ENCODE measurements around the gene MACROD2.
"Not testable (repeated sequence)": the region's sequence is repeated elsewhere in the genome, so short reads cannot be mapped to it uniquely, and the experiment has no call there.

The MACROD2 gene

DNA sequence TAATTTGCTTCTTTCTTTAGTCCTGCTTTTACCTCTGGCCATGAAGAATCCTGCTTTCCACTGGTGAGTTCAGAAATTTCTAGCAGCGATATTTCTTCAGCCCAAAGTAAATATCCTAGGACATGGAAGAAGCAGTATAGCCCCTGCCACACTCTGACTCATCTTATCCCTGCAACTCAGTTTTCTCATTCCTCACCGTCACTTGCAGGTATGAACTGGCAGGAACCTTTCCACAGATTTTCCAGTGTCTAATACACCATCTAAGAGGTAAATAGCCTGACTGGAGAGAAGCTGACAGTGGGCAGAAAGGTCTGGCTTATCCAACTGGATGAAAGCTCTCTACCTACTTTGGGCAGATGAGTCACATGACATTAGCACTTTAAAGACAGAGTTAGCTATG lies 1158.8 kb downstream of the MACROD2 start:
- DNase-seq (ENCODE audit: low read depth, low spot score) = no peak

DNA sequence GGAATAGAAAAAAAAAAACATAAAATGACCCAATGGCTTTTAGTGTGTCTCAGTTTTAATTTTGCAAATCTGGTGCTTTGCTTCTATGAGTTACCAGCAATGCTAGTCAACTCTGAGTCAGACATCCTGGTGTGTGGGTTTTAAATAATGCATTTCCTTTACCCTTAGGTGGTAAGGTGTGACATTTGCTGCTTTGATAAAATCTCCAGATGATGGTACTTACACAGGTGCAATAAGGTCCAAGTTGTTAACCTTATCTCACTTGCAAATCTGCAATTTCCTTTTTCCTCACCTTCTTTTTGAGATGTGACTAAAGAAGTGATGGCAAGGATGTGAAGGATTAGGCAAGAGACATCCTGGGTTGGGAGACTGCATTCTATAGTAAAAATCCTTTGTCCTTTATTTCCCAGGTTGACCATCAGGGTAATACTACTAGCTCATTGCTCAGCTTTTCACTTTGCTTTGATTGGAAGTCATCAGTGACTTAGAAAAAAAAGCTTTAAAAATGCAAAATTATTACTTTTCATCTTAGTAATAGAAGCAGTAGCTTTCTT lies 1160.6 kb downstream of the MACROD2 start:
- DNase-seq (ENCODE audit: low read depth, low spot score) = no peak

GRCh38 chr20:15158533-15158932 lies 1163.2 kb downstream of the MACROD2 start:
- DNase-seq (ENCODE audit: low read depth, low spot score) = no peak

- DNase-seq (ENCODE audit: low read depth, low spot score) = no peak
Measured at GRCh38 chr20:15162079-15162647, 1166.8 kb downstream of the MACROD2 start.

DNA sequence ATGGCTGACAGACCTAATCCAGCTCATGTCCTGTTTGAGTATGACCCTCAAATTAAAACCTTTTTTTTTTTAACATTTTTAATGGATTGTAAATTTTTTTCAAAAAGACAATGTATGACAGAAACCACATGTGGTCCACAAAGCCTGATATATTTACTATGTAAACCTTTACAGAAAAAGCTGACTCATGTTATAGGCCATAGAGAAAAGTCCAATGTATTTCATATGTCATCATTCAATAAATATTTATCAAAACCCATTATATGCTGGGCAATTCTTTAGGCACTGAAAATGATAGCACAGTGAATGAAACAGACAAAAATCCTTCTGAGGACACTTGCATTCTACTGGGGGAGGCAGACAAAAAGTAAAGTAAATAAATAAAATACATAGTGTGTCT lies 1168.3 kb downstream of the MACROD2 start:
- no peak for DNase-seq (ENCODE audit: low read depth, low spot score)

DNA sequence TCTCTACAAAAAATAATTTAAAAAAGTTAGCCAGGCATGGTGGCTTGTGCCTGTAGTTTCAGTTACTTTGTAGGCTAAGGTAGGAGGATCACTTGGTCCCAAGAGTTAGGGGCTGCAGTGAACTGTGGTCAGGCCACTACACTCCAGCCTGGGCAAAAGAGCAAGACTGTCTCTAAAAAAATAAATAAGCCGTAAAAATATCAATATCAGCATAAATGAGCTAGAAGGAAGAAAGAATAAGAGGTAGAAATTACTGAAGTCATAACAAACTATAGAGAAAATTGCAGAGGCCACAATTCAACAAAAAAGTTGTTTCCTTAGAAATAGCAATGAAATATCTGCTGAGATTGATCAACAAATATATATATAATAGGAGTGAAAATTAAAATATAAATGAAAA lies 1169.4 kb downstream of the MACROD2 start:
- DNase-seq (ENCODE audit: low read depth, low spot score) = no peak

GRCh38 chr20:15166744-15167143 lies 1171.4 kb downstream of the MACROD2 start:
- DNase-seq (ENCODE audit: low read depth, low spot score) = no peak

- DNase-seq (ENCODE audit: low read depth, low spot score) = no peak
Measured at GRCh38 chr20:15171016-15171415, 1175.7 kb downstream of the MACROD2 start.

DNA sequence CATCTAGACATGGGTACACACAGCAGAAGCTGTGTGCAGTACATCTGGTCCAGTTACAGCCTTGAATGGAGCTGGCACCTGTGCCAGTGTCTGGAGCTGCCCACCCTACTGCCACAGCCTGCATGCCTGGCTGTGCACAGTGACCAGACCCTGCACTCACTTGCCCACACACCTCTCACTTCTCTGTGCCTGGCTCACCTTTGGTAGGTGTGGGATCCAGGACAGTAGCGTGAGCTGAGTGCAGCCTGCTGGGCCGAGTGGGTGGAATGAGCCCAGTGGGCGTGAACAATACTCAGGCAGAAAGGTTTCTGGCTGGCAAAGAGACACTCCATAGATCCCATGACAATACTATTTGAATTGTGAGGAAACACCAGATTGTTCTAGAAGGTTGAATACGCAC lies 1181.6 kb downstream of the MACROD2 start:
- no peak for DNase-seq (ENCODE audit: low read depth, low spot score)

DNA sequence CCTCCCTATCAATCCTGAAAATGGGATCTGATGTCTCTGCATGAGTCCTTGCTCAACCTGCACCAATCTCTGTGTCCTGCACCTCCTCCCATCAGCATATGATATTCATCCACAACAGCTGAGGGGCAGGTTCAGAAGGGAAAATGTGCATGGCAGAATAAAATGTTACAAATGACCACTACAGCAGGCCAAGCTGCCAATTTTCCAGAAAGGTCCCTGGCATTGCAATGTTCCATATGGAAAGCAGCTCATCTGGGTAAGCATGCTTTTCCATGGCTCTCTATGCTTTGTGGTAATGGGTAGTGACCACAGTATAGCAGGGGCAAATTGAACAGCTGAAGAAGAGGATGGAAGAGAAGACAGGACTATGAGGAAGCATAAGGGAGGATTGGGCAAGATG lies 1183.3 kb downstream of the MACROD2 start:
- no peak for DNase-seq (ENCODE audit: low read depth, low spot score)

- no peak for DNase-seq (ENCODE audit: low read depth, low spot score)
Measured at GRCh38 chr20:15179381-15179780, 1184.1 kb downstream of the MACROD2 start.

DNA sequence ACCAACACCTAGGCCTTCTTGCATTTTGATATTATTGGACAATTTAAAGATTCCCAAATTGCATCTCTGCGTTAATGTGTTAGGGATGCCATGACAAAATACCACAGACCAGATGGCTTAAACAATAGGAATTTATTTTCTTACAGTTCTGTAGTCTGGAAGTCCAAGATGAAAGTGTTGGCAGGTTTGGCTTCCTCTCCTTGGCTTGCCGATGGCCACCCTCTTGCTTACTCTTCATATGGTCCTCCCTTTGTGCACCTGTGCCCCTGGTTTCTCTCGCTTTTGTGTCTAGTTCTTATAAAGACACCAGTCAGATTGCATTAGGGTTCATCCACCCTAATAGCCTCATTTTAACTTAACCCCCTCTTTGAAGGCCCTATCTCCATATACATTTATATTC lies 1184.5 kb downstream of the MACROD2 start:
- DNase-seq (ENCODE audit: low read depth, low spot score) = no peak

DNA sequence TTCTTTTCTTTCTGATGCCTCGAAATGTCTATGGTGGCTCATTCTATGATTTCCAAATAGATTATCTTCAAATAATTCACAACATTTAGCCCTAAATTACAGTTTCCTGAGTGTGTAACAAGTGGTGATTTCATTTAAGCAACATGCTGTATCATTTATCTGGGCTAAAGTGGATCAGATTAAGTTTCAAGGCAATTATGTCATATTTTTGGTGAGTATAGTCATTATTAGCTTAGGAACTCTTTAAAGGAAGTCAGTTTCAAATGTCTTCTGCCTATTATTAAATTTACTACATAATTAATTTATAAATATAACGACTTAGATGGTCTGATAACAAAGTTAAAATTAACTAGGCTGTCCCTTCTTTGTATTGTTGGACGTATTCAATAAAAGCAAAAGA lies 1190.0 kb downstream of the MACROD2 start:
- DNase-seq (ENCODE audit: low read depth, low spot score) = no peak

GRCh38 chr20:15185913-15186312 lies 1190.6 kb downstream of the MACROD2 start:
- DNase-seq (ENCODE audit: low read depth, low spot score) = no peak

GRCh38 chr20:15187612-15188011 lies 1192.3 kb downstream of the MACROD2 start:
- DNase-seq (ENCODE audit: low read depth, low spot score) = no peak

DNA sequence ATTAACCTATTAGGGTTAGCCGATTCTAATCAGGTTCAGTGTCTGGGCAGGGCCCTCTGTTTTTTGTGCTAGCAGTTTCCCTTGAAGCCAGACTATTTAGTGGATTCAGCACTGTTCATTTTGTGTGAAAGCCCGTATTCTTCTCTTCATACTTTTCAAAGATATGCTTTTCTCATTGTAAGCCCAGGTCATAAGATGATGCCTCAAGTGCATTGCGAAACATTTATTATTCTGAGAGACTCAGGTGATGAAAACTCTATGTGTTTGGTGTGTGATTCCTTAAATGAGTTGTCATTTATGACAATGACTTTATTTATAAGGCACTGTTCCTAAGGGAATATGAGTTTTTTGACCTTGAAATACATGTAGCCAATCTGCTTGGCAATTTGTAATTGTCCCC lies 1193.1 kb downstream of the MACROD2 start:
- no peak for DNase-seq (ENCODE audit: low read depth, low spot score)

DNA sequence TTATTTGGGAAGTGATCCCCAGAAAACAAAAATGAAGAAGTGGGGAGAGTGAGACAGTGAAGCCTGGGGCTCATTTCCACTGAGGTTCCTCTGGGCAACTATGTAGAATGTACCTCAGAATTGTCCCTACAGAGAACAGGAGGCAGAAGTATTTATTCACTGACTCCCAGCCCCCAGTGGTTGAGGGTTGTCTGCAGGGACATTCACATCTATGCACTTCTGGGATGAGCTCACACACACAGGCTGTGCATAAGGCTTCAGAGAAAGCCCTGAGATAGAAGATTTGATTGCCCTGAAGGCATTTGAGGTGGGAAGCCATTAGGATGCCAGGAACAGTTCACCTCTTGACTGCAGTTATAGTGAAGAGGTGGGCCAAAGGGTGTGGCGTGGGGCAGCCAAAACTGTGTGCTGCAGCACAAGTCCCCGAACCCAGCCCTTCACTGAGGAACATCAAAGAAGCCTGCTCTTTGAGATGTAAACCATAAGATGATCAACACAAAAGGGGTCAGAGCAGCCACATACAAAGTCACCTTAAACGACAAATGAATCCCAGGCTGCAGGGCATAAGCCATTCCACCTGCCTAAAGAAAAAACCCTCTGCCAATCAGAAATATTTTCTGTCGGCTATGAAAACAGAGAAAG lies 1195.9 kb downstream of the MACROD2 start:
- DNase-seq (ENCODE audit: low read depth, low spot score) = no peak

GRCh38 chr20:15195378-15195777 lies 1200.1 kb downstream of the MACROD2 start:
- no peak for DNase-seq (ENCODE audit: low read depth, low spot score)

DNA sequence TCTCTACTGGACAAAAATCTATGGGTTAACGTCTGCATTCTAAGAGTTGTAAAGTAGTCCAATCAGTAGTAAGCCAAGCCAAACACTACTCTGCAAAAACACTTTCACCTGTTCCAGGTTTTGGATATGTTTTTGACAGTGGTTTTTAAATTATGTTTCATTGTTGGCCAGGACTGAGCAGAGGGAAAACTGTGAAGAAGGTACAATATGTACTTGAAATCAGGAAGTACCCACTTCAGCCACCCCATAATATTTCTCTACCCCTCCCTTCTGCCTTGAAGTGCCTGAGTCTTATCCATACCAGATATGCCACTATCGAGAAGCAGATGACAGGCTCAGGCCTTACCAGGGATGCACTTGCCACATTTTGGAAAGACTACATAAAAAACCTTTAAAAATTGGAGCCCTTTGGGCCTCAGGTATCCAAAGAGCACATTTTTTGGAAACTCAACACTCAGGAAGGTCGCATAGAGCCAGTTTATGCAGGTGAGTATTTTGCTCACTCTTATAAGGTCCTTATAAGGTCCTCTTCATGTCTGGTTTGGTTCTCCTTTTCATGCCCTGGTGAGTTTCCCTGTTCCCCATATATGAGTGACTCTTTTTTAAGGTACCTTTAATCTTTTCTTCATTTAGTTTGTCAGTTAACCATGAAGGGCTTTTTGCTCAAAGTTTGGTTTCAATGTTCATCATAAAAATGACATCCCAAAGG lies 1201.4 kb downstream of the MACROD2 start:
- no peak for DNase-seq (ENCODE audit: low read depth, low spot score)

DNA sequence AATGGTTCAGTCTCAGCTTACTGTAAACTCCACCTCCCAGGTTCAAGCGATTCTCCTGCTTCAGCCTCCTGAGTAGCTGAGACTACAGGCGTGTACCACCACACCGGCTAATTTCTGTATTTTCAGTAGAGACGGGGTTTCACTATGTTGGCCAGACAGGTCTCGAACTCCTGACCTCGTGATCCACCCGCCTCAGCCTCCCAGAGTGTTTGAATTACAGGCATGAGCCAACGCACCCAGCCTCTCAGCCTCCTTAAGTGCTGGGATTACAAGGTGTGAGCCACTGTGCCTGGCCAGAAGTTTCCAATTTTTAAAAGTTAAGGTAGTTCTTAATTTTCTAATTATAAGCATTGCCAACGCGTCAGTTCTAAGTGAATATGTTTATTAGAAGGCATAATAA lies 1202.7 kb downstream of the MACROD2 start:
- not testable (repeated sequence) for DNase-seq (ENCODE audit: low read depth, low spot score)

- DNase-seq (ENCODE audit: low read depth, low spot score) = no peak
Measured at GRCh38 chr20:15199698-15200097, 1204.4 kb downstream of the MACROD2 start.

- DNase-seq (ENCODE audit: low read depth, low spot score) = no peak
Measured at GRCh38 chr20:15200147-15200565, 1204.8 kb downstream of the MACROD2 start.

DNA sequence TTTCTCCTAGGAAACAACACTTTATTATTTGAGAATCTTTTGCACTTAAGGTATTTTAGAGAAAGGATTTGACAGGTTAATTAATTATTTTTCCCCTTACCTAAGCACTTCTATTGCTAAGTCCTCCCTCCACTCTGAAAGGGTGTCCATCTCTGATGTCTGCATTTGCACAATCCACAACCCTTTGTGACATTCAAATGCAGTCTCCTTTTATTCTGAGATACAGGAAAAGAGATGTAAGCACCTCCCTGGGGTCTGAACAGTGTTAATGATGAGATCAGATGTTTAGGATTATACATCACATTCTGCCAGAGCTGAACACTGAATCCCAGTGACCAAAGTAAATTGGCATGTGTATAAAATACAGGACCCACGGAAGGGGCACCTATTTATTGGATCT lies 1206.3 kb downstream of the MACROD2 start:
- no peak for DNase-seq (ENCODE audit: low read depth, low spot score)
